Spinal cord (tissue), 4 donors: ENCODE measurements around the gene SPANXC. TPM values are rescaled to one million over a fixed set of nuclear protein-coding genes. Genes with fewer than 3 reads are reported as not detected.

Source experiments
- polyA plus RNA-seq, 2 donors: library from polyadenylated mRNA; unstranded; fragments of 120-200 nt; gene quantifications; one replicate each; pipeline ENCODE4 v1.2.1, GENCODE V29; 2013; ENCODE audit not compliant: insufficient read length in 2 of 2
- total RNA-seq, 2 donors: library from RNA; depleted of rRNA in 1 of 2; stranded (reverse); fragments of 120-200 nt in 1 of 2; fragments of >200 nt in 1 of 2; gene quantifications; one replicate each; pipeline versions ENCODE4 v1.2.3 to v1.2.4, GENCODE V29; 2013 to 2014

The SPANXC gene
- total and polyA plus RNA-seq, 4 donors: not detected

Other genes starting within 250 kb of the SPANXC start
- not detected for gene SPANXB1, start 239.9 kb downstream of the SPANXC start, total RNA-seq
- not detected for gene SPANXB1, start 239.9 kb downstream of the SPANXC start, polyA plus RNA-seq
- 10 to 100 TPM in 1 of 2 donors, 1 to 10 TPM in 1; 7.7 to 13.9 TPM for gene LDOC1, start 65.4 kb downstream of the SPANXC start, total RNA-seq
- 100 to 1,000 TPM; 147 to 150 TPM for gene LDOC1, start 65.4 kb downstream of the SPANXC start, polyA plus RNA-seq